PC-3 (cell line): ENCODE measurements around the gene EFR3B.
"Not testable (repeated sequence)": the region's sequence is repeated elsewhere in the genome, so short reads cannot be mapped to it uniquely, and the experiment has no call there.

Experiments
- CTCF ChIP-seq: fragments of 300-600 bp; sonication (generic); conservative IDR thresholded peaks from 2 replicates; pipeline ENCODE4 v1.5.1; 2017; ENCODE audit warnings: antibody characterized with exemption, low read depth, mild to moderate bottlenecking, low read length
- EZH2 ChIP-seq: fragments of 300-600 bp; sonication (generic); IDR thresholded peaks from one replicate; pipeline ENCODE4 v1.6.1; 2017; ENCODE audit warnings: antibody characterized with exemption, mild to moderate bottlenecking, low read length; ENCODE audit not compliant: unreplicated experiment

- not testable (repeated sequence) for TF ChIP-seq CTCF, EZH2
Measured at GRCh38 chr2:25127071-25127470, 85.2 kb downstream of the EFR3B start.
